RWPE1 (cell line): Measurements from ENCODE around the gene USP2.

Experiments used
- CTCF ChIA-PET: fragments of 350-600 bp; sonication (Branson Sonifier 250); formaldehyde crosslinking; extraction: SDS; loops from one replicate; lab custom pipeline; 2021; lab: Yijun Ruan, JAX
- POLR2A ChIA-PET: fragments of 400-600 bp; formaldehyde crosslinking; extraction: SDS; loops from one replicate; lab custom pipeline; 2020; ENCODE audit warnings: antibody characterized with exemption; ENCODE audit not compliant: low non-redundant PET; lab: Yijun Ruan, JAX
- DNase-seq: peaks from one replicate; pipeline ENCODE4 v3.0.0; 2012; ENCODE audit warnings: low spot score
- H3K27ac ChIP-seq: fragments of 450-650 bp; 2 replicates; pipeline ENCODE4 v1.5.1; 2017
- CTCF ChIP-seq: fragments of 450-650 bp; conservative IDR thresholded peaks from 2 replicates; pipeline ENCODE4 v1.5.1; 2017; ENCODE audit warnings: low read depth, mild to moderate bottlenecking

The USP2 gene

GRCh38 chr11:119367661-119368120, 13.8 kb downstream of the USP2 start:
- TF ChIP-seq CTCF = no peak
- ChIA-PET POLR2A (no interaction called here), CTCF (interaction anchor here (0.7 to 1.3 kb wide), 3 partner anchors 11 to 933 kb away, joined by 3 to 8 read pairs (median 3); no protein-coding TSS in a partner anchor)
- DNase-seq = peak; percentile 64
- H3K27ac ChIP-seq = peak overlapping the region; percentile 100

- H3K27ac ChIP-seq = peak overlapping the region; percentile 100
- ChIA-PET POLR2A (interaction anchor here (0.6 kb wide), 1 partner anchor 201 kb away, joined by 3 read pairs; no protein-coding TSS in a partner anchor), CTCF (interaction anchor here (0.7 to 1.1 kb wide), 2 partner anchors 10 to 933 kb away, joined by 3 to 4 read pairs; no protein-coding TSS in a partner anchor)
- no peak for DNase-seq
- no peak for TF ChIP-seq CTCF
Observed at GRCh38 chr11:119366690-119367620, 14.5 kb downstream of the USP2 start.

GRCh38 chr11:119365071-119365591, 16.4 kb downstream of the USP2 start:
- ChIA-PET CTCF (interaction anchor here (0.7 to 1.6 kb wide), 6 partner anchors 9 to 204 kb away, joined by 3 to 12 read pairs (median 4); no protein-coding TSS in a partner anchor), POLR2A (no interaction called here)
- no peak for TF ChIP-seq CTCF

GRCh38 chr11:119363851-119364590, 17.5 kb downstream of the USP2 start:
- no peak for TF ChIP-seq CTCF
- POLR2A ChIA-PET = no interaction called here
- peak; percentile 61 for DNase-seq
- CTCF ChIA-PET = interaction anchor here (0.6 to 1.6 kb wide), 7 partner anchors 8 to 203 kb away, joined by 3 to 12 read pairs (median 4); no protein-coding TSS in a partner anchor
- peak overlapping the region; percentile 100 for H3K27ac ChIP-seq

More at GRCh38 chr11:119365071-119365591, 16.4 kb downstream of the USP2 start:
- H3K27ac ChIP-seq = peak overlapping the region; percentile 100
- no peak for DNase-seq

GRCh38 chr11:119363081-119363850, 18.2 kb downstream of the USP2 start:
- peak overlapping the region; percentile 100 for H3K27ac ChIP-seq

More at GRCh38 chr11:119363081-119363850, 18.2 kb downstream of the USP2 start:
- POLR2A ChIA-PET = no interaction called here
- CTCF ChIA-PET = interaction anchor here (0.6 to 2.6 kb wide), 5 partner anchors 8 to 364 kb away, joined by 3 to 14 read pairs (median 8); partner anchors contain the start of gene USP2
- TF ChIP-seq CTCF = no peak
- no peak for DNase-seq
